ENCODE results near the gene THAP7. TPM values are rescaled to one million over a fixed set of nuclear protein-coding genes. Genes with fewer than 3 reads are reported as not detected.

Gene THAP7
- total and polyA plus RNA-seq, 2 of the 13 experiments (the other 11 are each of a cell fraction or from before 2014, with no cell fraction given): 13.0 to 25.5 TPM

DNA sequence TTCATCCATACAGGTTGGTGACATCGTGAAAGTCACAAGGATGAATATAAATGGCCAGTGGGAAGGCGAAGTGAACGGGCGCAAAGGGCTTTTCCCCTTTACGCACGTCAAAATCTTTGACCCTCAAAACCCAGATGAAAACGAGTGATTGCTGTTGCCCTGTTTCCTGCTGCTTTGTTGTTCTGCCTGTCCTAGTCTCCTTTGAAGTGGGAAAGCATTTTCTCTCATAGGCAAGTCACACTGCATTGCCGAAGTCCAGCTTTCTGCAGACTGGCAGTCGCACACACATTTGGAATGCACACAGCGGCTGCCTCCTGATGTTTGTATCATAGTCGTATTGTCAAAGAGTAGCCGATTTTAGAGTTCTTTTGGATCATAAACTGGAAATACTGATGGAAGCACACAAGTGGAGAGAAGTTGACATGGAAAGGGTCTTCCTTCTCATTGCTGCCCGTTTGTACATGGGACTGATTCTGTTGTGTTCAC is 52.2 kb downstream of the THAP7 start (continued):
- TF ChIP-seq ZNF337 (CRISPR knock-in tag; IDR thresholded peaks at IDR 0.05; ENCODE audit: borderline replicate concordance, low read depth) (no peak), ZNF235 (CRISPR knock-in tag; IDR thresholded peaks at IDR 0.05; ENCODE audit: borderline replicate concordance) (no peak), ZNF552 (CRISPR knock-in tag; IDR thresholded peaks at IDR 0.05; ENCODE audit: borderline replicate concordance) (no peak), ZNF773 (CRISPR knock-in tag; IDR thresholded peaks at IDR 0.05; ENCODE audit: borderline replicate concordance) (no peak), ZKSCAN8 (CRISPR knock-in tag; IDR thresholded peaks at IDR 0.05; ENCODE audit: borderline replicate concordance) (0 out of 2 replicates have a peak, but pooled peaks have one; percentile 65), ZFP37 (CRISPR knock-in tag; IDR thresholded peaks at IDR 0.05; ENCODE audit: borderline replicate concordance) (0 out of 2 replicates have a peak, but pooled peaks have one; percentile 35), ZNF329 (CRISPR knock-in tag; IDR thresholded peaks at IDR 0.05; ENCODE audit: low read depth) (no peak), KLF6 (CRISPR knock-in tag; IDR thresholded peaks at IDR 0.05) (no peak), FOXP1 (IDR thresholded peaks at IDR 0.05) (peak; percentile 85), FOXP1 (CRISPR knock-in tag; IDR thresholded peaks at IDR 0.05) (peak; percentile 91), TCF12 (IDR thresholded peaks at IDR 0.05) (no peak), TCF12 (CRISPR knock-in tag; IDR thresholded peaks at IDR 0.05) (no peak), ZNF737 (CRISPR knock-in tag; IDR thresholded peaks at IDR 0.05; ENCODE audit: borderline replicate concordance) (no peak), THAP11 (CRISPR knock-in tag; IDR thresholded peaks at IDR 0.05) (peak; percentile 48), CEBPB (IDR thresholded peaks at IDR 0.05; ENCODE audit: borderline replicate concordance, low read depth, low read length) (no peak), MAZ (IDR thresholded peaks at IDR 0.05; ENCODE audit: borderline replicate concordance, low read depth, low read length) (no peak), MAZ (CRISPR knock-in tag; IDR thresholded peaks at IDR 0.05; ENCODE audit: low read depth) (no peak), IRX3 (CRISPR knock-in tag; IDR thresholded peaks at IDR 0.05; ENCODE audit: borderline replicate concordance, low read depth) (no peak)
- TF ChIP-seq, protein P1, sequence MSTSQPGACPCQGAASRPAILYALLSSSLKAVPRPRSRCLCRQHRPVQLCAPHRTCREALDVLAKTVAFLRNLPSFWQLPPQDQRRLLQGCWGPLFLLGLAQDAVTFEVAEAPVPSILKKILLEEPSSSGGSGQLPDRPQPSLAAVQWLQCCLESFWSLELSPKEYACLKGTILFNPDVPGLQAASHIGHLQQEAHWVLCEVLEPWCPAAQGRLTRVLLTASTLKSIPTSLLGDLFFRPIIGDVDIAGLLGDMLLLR (CRISPR knock-in tag; IDR thresholded peaks at IDR 0.05): no peak
- TF ChIP-seq, protein P2, sequence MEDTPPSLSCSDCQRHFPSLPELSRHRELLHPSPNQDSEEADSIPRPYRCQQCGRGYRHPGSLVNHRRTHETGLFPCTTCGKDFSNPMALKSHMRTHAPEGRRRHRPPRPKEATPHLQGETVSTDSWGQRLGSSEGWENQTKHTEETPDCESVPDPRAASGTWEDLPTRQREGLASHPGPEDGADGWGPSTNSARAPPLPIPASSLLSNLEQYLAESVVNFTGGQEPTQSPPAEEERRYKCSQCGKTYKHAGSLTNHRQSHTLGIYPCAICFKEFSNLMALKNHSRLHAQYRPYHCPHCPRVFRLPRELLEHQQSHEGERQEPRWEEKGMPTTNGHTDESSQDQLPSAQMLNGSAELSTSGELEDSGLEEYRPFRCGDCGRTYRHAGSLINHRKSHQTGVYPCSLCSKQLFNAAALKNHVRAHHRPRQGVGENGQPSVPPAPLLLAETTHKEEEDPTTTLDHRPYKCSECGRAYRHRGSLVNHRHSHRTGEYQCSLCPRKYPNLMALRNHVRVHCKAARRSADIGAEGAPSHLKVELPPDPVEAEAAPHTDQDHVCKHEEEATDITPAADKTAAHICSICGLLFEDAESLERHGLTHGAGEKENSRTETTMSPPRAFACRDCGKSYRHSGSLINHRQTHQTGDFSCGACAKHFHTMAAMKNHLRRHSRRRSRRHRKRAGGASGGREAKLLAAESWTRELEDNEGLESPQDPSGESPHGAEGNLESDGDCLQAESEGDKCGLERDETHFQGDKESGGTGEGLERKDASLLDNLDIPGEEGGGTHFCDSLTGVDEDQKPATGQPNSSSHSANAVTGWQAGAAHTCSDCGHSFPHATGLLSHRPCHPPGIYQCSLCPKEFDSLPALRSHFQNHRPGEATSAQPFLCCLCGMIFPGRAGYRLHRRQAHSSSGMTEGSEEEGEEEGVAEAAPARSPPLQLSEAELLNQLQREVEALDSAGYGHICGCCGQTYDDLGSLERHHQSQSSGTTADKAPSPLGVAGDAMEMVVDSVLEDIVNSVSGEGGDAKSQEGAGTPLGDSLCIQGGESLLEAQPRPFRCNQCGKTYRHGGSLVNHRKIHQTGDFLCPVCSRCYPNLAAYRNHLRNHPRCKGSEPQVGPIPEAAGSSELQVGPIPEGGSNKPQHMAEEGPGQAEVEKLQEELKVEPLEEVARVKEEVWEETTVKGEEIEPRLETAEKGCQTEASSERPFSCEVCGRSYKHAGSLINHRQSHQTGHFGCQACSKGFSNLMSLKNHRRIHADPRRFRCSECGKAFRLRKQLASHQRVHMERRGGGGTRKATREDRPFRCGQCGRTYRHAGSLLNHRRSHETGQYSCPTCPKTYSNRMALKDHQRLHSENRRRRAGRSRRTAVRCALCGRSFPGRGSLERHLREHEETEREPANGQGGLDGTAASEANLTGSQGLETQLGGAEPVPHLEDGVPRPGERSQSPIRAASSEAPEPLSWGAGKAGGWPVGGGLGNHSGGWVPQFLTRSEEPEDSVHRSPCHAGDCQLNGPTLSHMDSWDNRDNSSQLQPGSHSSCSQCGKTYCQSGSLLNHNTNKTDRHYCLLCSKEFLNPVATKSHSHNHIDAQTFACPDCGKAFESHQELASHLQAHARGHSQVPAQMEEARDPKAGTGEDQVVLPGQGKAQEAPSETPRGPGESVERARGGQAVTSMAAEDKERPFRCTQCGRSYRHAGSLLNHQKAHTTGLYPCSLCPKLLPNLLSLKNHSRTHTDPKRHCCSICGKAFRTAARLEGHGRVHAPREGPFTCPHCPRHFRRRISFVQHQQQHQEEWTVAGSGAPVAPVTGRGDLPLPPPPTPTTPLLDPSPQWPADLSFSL (CRISPR knock-in tag; IDR thresholded peaks at IDR 0.05): peak; percentile 82
- TF ChIP-seq, protein P3, sequence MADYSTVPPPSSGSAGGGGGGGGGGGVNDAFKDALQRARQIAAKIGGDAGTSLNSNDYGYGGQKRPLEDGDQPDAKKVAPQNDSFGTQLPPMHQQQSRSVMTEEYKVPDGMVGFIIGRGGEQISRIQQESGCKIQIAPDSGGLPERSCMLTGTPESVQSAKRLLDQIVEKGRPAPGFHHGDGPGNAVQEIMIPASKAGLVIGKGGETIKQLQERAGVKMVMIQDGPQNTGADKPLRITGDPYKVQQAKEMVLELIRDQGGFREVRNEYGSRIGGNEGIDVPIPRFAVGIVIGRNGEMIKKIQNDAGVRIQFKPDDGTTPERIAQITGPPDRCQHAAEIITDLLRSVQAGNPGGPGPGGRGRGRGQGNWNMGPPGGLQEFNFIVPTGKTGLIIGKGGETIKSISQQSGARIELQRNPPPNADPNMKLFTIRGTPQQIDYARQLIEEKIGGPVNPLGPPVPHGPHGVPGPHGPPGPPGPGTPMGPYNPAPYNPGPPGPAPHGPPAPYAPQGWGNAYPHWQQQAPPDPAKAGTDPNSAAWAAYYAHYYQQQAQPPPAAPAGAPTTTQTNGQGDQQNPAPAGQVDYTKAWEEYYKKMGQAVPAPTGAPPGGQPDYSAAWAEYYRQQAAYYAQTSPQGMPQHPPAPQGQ (CRISPR knock-in tag; IDR thresholded peaks at IDR 0.05; ENCODE audit: borderline replicate concordance): no peak
- TF ChIP-seq, protein P4, sequence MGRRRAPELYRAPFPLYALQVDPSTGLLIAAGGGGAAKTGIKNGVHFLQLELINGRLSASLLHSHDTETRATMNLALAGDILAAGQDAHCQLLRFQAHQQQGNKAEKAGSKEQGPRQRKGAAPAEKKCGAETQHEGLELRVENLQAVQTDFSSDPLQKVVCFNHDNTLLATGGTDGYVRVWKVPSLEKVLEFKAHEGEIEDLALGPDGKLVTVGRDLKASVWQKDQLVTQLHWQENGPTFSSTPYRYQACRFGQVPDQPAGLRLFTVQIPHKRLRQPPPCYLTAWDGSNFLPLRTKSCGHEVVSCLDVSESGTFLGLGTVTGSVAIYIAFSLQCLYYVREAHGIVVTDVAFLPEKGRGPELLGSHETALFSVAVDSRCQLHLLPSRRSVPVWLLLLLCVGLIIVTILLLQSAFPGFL (CRISPR knock-in tag; IDR thresholded peaks at IDR 0.05): no peak
